Pancreas (tissue), 10 donors: ENCODE results near the gene TMEM207. TPM values are rescaled to one million over a fixed set of nuclear protein-coding genes. Genes with fewer than 3 reads are reported as not detected.

ENCODE experiments used
- ATAC-seq, 4 donors: fragments of 200-7000 bp; cut with Tn5 transposase; one replicate each; pipeline versions ENCODE4 v1.8.0 to v1.9.1; 2020; ENCODE audit warnings: mild to moderate bottlenecking in 4 of 4, moderate library complexity in 4 of 4
- DNase-seq, 6 donors: peaks; one replicate each; pipeline ENCODE4 v3.0.0-alpha.2; 2020
- FAIRE-seq: peaks from 2 replicates; lab custom pipeline; 2012; peaks lifted over from hg19 to GRCh38; lab: Jason Lieb, UNC
- H3K27ac ChIP-seq, 4 donors: fragments of 200-600 bp; sonication (generic); 1 replicate in 3 of 4; 2 replicates in 1 of 4; pipeline versions ENCODE4 v1.5.0 to v1.8.0; 2020
- H3K27me3 ChIP-seq, 4 donors: fragments of 200-600 bp; one replicate each; pipeline ENCODE4 v1.8.0; 2021
- H3K36me3 ChIP-seq, 3 donors: fragments of 200-600 bp; sonication (generic) in 1 of 3; one replicate each; pipeline versions ENCODE4 v1.5.0 to v1.8.0; 2020 to 2021
- H3K4me1 ChIP-seq, 3 donors: fragments of 200-600 bp; one replicate each; pipeline ENCODE4 v1.8.0; 2021
- H3K4me3 ChIP-seq, 4 donors: fragments of 200-600 bp; sonication (generic) in 2 of 4; one replicate each; pipeline versions ENCODE4 v1.5.0 to v1.8.0; 2020 to 2021
- H3K9me3 ChIP-seq, 4 donors: fragments of 200-600 bp; one replicate each; pipeline ENCODE4 v1.8.0; 2021
- CTCF ChIP-seq, 4 donors: fragments of 200-600 bp; sonication (generic) in 3 of 4; IDR thresholded peaks; one replicate each; pipeline versions ENCODE4 v1.5.0 to v1.8.0; 2021; ENCODE audit warnings: antibody characterized with exemption in 4 of 4
- intact Hi-C, 3 donors: fragments of 100-400 bp; cut with DNase I; formaldehyde crosslinking; loops; one replicate each; pipeline versions ENCODE4 v1.11.1 to v1.14.2; 2022
- polyA plus RNA-seq, 2 donors: library from polyadenylated mRNA; stranded (reverse); fragments of 200-250 nt; gene quantifications; one replicate each; pipeline ENCODE4 v1.2.3, GENCODE V29; 2013
- total RNA-seq, 6 donors: library from RNA; stranded (reverse); fragmentation: NEBNext Ultra II Directional in 4 of 6; extraction: Animal tissue kit (Norgen Biotek cat#: 25700) in 4 of 6; gene quantifications; one replicate each; pipeline versions ENCODE4 v1.2.1 to v1.2.4, GENCODE V29; 2021 to 2023
- donor health status: healthy with polysubstance abuse.
- donor health status: DM: no; HTN: no; CAD: no; lungs with moderate emphysema.
- donor health status: DM: no; HTN: no; CAD: no.
- donor health status: control.
- donor health status: control.
- donor health status: Bipolar disorder and iron deficiency.
- donor health status: DM: yes; HTN: yes; CAD: no.
- donor health status: DM: no; HTN: no; CAD: no.
- donor health status: DM: no; HTN: no; CAD: no.
- donor health status: DM: yes; HTN: yes; CAD: no.

Gene TMEM207
- total and polyA plus RNA-seq, 8 donors: not detected

GRCh38 chr3:190380184-190380583, 69.5 kb downstream of the TMEM207 start:
- no peak for FAIRE-seq
- no peak for ATAC-seq
- peaks cover 0 to 11% (median 0%) of the 10 kb centered on the region in 3 donors for H3K4me1 ChIP-seq

More at GRCh38 chr3:190380184-190380583, 69.5 kb downstream of the TMEM207 start:
- no peak for DNase-seq
- Histone ChIP-seq H3K27ac (no peak overlapping the region), H3K4me3 (no peak overlapping the region), H3K27me3 (no peaks in the 10 kb centered on the region), H3K9me3 (no peaks in the 10 kb centered on the region), H3K36me3 (no peaks in the 10 kb centered on the region)
- no peak for TF ChIP-seq CTCF (IDR thresholded peaks at IDR 0.05)
- intact Hi-C loops: loop anchor here in 1 of 3 donors (10.0 kb wide), 1 partner anchor 155 kb away; no protein-coding TSS in a partner anchor

Other genes with a start within 250 kb of the TMEM207 start
- 100 to 1,000 TPM in 1 of 6 donors, 10 to 100 TPM in 5; 20.6 to 107 (median 28.3) TPM for gene CLDN1, start 127.5 kb downstream of the TMEM207 start, total RNA-seq
- 10 to 100 TPM; 26.7 to 36.2 TPM for gene CLDN1, start 127.5 kb downstream of the TMEM207 start, polyA plus RNA-seq
- gene CLDN16, start 61.7 kb downstream of the TMEM207 start, total RNA-seq: 1 to 10 TPM in 1 of 6 donors, under 1 TPM in 5; 0.12 to 1.8 (median 0.36) TPM
- gene CLDN16, start 61.7 kb downstream of the TMEM207 start, polyA plus RNA-seq: under 1 TPM; 0.09 to 0.57 TPM
- gene IL1RAP, start 64.2 kb upstream of the TMEM207 start, total RNA-seq: 1 to 10 TPM; 3.0 to 9.3 (median 3.7) TPM
- gene IL1RAP, start 64.2 kb upstream of the TMEM207 start, polyA plus RNA-seq: 1 to 10 TPM in 1 of 2 donors, under 1 TPM in 1; 0.49 to 1.6 TPM